IPS-NIHi7 (cell line): ENCODE measurements around the gene STPG4.

Experiments
- DNase-seq: peaks from one replicate; pipeline ENCODE4 v3.0.0; 2012; ENCODE audit warnings: mixed read lengths; ENCODE audit errors: extremely low spot score

Gene STPG4

DNA sequence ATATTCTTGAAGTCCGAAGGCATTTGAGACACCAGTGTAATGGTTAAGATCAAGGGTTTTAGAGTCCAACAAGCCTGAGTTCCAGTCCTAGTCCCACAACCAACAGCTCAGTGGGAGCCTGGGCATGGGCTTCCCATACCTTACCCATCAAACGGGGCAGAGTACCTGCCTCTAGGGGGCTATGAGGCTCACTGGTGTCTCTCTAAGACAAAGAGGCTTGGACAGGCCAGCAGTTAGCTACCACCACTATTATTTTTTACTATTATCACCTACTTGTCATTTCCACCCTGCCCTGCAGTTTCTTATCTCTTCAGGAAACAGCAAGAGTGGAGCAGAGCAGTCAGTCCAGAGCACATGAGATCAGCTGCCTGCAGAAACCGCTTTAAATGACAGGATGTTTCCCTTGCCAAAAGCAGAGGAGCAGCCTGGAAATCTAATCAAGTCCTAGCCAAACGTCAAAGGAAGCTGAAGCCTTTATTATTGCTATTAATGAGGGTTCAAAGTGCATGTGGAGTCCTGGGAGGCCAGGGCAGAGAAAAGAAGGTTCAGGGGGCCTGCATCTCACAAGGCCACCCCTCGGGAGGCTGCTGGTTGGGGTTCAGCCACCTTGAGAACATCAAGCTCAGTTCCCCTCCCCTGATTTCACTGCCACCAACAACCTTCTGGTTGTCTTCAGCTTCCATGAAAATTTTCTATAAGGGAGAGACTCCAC, 66.6 kb downstream of the STPG4 start:
- peak; percentile 57 for DNase-seq

DNA sequence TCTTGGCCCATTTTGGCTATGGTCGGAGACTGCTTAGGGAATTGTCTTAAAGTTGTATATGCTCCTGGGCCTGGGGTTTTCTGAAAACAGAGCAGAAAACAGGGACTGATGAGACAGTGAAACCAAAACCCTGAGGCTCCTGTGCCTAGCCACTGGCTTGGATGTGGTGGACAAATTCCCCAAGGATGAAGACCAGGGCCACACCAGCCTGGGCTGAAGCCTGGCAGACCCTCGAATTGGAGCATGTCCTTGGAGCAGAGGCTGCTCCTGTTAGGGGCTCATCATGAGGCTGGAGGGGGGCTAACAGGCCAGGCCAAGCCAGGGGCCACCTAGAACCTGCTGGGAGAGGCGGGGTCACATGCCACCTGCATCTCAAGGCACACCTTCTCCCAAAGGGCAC, 68.1 kb downstream of the STPG4 start:
- DNase-seq, result no peak

DNA sequence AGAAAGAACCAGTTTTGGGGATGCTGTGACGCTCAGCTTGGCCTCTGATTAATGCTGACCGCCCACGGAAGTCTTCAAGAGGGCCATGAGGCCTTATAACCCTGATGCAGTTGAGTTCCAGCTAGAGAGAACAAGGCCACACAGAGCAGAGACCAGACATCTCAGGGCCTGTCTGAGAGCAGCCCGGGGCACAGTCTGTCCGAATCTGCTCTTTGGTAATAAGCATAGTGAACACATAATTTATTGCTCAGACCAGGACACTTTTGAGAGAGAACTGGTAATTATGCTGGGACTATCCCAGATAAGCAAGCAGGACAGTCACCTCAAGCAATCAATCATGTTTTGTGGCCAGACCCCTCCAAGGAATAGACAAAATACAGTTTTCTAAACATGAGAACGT, 68.5 kb downstream of the STPG4 start:
- DNase-seq, result no peak

DNA sequence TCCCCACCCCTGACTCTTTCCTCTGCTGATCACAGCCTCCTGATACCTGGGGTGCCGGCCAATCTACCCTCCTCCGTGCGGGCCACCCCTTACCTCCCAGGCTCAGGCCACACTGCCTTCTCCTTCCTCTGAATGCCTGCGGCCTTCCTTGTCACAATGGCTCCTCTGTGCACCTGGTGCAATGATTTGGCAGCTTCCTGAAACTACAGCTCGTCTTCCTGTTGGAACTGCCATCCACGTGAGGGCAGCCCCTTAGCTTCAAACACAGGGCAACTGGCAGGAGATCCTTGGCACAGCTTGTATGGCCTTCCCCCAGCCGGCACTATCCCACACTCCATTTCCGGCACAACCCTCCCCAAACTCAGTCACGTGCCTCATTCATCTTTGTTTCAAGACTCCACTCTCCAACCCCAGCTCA, 69.0 kb downstream of the STPG4 start:
- DNase-seq, result no peak

DNA sequence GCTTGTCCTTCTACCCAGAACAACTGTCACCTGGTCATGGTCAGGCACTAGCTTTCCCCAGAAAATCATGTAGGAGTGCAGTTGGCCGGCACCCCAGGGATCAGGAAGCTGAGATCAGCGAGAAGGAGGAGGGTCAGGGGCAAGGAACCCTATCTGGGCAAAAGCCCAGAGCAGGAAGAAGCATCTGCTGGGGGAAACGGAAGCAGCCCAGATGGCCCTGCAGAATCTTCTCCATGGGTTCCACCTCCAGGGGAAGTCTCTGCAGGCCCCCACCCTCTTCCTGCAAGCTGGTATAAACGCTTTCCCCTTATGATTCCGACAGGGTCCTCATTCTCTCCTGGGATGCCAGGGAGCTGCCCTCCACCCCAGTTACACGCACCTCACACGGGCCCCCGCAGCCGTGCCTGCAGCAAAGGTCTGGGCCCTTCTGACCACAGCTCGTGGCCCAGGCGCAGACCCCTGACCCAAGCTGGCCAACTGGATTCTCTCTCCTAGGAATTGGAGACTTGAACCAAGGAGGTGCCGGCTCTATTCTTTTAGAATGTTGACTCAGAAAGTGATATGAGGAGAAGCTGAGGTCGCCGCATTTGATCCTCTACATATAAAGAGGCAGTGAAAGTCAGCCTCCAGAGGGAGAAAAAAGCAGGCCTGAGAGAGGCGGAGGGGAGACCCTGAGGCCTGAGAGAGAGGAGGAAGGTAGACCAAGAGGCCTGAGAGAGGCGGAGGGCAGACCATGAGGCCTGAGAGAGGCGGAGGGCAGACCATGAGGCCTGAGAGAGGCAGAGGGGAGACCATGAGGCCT, 71.0 kb downstream of the STPG4 start:
- DNase-seq, result no peak

DNA sequence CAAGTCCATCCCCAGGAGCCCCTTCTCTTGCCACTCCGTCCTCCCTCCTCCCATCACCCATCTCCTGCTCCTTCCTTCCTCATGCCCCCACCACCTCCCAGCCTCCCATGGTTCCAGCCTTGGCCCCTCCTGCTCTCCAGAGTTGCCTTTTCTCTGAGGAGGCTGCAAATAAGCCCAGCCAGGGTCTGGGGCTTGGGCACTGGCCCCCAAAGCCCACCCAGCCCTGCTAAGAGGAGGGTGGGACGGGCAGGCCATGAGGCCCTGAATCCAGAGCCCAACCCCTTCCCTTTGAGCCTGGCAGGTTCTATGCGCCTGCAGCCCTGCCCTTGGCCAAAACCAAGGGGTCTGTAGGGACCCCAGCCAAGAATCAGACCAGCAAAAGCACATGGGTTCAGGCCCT, 71.6 kb downstream of the STPG4 start:
- DNase-seq, result no peak

DNA sequence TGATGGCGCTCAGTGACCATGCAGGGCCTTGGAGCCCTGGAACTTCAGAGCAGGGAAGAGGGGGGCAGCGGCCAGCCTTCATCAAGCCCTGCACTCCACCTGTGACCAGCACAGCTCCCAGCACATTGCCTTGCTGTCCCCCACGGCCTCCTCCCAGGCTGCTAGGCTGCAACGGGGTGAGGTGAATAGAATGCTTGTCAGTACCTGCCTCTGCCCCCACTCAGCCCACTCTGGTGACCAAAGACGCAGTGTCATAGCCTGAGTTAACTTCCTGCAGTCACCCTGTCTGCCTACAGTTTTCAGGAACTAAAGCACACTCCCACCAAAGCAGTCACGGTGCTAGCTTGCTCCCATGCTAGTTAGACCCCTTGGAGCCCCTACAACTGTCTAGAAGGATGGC, 72.1 kb downstream of the STPG4 start:
- DNase-seq, result no peak

DNA sequence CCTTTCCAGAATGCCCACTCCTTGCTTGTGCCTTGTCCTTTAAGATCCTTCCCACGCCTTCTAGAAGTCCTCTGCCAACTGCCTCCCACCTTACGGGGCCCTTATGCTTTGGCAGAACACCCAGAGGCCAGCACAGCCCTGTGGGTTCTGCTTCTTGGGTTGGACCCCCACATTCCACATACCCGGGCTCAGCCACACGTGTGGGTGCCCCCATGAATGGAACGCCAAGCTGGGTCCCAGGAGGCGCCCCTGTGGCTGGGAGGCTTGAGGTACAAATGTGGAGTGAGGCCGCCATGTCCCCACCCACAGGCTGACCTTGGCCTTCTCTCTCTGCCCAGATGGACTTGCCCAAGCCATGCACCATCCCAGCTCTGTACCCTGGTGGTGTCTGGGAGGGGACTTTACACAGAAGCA, 74.2 kb downstream of the STPG4 start:
- DNase-seq, result no peak

DNA sequence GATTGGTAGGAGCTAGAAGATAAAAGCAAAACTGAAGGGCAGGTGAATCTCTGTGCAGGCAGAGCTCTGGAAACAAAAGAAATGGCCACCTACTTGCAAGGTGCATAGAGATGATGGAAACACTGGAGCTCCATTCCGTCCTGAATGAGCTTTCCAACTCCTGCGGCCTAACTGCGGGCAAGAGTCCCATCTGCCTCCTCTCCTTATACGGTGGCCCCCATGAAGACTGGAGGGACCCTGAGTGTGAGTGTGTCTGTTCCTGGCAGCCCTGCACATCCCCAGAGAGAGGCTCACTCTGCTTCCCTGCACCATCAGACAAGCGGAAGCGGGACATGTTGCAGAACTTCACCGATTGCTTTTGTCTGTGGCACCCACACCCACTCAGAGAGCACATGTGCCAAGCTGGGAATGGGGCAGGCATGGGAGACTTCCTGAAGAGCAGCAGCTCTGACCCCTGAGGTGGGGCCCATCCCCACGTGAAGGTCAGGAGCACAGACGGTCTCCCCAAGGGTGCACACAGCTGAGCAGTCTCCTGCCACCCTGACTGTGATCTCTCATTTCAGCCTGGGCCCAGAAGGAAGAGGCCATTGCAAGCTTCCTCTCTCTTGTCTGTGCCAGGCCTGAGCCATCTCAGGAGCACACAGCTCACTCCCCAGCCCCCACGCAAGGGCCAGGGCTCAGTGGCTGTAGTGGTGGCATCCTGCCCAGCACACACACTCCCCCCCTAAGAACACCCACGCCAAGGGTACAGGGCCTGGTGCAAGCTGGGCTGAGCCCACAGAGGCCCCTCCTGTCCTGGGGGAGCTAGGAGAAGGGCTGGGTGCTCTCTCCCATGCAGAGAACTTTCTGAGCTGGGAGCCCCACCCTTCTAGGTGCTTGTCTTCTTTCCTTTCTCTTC, 75.3 kb downstream of the STPG4 start:
- no peak for DNase-seq

DNA sequence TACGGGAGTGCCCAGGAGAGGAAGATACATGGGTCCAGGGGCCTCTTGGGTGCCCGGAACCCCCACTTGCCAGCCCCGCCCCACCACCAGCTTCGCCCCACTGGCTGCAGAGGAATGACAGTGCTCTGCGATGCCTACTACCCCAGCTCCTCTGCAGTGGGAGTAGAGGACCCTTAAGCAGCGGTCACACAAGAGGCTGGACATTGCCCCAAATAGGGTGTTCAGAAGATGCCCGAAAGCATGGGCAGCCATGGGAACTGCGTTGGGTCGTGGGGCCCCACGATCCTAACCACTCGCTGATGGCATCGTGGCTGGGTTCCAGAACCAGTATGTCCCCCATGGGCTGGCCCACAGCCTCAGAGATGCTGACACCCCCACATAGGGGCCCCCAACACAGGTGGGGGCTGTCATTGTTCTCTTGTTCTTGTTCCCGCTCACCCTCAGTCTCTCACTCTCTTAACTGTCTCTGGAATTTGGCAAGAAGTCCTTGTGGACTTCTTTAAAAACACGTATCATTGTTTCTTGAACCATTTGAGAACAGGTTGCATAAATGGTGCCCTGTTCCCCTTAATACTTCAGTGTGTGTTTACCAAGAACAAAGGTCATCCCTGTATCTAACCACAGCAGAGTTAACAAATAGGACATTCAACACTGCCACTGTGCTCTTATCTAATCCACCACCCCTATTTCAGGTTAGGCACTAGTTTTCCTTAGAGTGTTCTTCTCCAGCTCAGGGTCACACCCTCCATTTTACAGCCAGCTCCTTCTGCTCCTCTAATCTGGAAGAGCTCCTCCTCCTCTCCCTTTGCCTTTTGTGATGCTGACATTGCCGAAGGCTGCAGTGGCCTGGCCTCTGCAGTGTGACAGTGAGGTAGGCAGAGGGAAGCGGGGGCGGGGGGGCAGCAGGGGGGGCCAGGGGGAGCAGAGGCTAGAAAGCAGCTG, 76.3 kb downstream of the STPG4 start:
- peak; percentile 73 for DNase-seq

DNA sequence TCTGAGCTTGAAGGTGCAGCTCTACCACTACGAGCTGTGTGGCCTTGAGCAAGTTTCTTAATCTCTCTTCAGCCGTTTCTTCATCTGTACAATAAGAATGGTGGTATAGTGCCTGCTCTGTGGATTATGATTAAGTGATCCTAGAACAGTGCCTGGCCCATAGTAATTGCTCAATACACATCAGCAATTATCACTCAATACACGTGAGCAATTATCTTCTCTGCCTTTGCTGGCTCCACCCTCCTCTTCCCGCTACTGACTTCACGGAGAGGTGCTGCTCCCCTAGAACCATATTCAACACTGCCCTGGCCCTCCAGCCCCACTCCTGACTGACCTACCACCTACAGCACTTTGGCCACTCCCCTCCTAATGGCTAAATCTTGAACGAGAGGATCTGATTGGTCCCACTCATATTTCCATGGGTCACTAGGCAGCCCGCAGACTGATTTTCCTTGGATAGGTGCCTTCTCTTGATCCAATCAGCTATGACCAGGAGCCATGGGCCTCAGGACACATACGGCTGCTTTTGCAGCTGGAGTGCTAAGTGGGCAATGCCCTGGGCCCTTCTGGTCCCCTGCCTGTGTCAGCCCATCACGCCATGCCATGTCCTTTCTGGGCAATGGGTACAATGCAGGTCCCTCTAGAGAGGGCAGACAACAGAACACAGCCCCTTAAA, 77.5 kb downstream of the STPG4 start:
- no peak for DNase-seq

DNA sequence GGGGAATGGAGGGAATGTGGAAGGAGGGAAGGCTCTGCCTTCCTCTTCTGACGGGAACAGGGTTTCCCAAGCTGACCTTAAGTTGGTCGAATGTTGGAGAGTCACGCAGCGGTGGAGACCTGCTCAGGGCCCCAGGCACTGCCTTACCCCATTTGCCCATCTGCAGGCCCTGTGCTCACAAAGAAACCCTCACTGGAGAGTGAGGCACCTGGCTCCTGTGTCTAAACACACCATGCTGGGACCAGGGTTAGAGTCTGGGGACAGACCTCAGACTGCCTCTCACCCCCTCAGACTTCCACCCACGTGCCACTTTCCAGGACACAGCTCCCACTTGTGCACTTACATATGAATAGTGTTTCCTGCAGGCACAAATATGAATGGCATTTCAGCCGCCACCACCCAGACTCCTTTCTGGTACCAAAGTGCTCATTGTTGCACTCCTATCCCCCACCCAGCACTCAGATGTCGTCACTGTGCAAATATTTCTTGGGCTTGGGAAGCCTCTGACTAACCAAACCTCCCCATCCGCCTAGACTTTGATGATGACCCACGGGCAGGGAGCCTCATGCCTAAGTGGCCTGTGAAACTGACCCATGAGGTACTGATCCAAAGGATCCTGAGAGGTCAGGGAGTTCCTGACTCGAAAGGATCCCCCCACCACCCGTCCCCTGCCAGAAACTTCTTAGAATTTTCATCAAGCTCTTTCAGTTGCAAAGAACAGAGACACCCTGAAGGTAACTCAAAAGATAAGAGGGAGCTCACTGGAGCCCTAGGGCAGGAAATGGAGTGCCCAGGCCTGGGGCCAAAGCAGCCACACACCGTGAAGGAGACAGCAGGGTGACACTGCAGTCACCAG, 78.3 kb downstream of the STPG4 start:
- peak; percentile 66 for DNase-seq

DNA sequence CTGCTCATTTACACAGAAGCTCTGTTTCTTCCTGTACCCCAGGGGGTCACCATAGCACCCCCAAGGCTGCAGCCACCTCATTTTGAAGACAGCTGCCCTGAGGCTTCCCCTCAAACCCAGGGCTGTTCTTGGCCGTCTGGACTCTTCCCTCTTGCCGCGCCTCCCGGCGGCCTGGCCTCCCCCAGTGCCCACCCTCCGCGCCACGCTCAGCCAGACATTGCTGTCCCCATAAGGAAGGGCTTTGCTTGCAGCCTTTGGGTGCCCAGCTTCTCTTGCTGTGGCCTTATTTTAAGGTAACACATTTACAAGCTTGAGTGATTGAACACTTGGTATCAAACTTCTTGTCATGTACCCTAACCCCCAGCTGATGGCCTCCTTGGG, 79.0 kb downstream of the STPG4 start:
- no peak for DNase-seq

DNA sequence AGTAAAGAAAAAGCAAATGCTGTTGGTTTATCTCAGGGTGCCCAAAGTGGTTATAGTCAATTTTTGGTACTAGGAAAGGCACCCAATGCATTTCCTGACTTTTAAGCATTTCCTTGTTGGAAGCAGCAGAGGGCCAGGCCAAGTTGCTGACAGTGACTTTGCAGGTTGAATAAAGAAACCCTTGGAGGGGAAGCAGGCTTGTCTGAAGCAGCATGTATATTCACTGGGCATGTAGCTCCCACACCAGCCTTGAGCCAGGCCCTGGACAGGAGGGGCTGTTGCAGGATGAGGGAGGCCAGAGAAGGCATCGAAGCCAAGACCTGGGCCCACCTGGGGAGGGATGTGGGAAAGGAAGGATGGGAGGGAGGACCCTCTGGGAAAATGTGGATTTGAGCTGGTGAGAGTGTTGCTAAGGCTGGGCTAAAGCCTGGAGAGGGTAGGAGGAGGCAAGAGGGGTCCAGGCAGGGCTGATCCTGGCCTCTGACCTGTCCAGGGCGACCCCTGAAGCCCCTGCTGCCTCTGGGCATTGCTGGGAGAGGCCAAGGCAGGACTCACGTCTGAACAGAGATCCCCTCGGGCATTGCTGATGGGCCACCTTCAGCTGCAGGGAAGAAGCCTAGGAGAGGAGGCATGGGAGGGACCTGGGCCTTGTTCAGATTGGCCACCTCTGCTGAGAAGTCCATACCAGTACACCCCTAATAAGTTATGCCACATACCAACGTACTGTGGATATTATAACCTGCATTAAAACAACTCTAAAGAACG, 79.6 kb downstream of the STPG4 start:
- DNase-seq, result no peak

DNA sequence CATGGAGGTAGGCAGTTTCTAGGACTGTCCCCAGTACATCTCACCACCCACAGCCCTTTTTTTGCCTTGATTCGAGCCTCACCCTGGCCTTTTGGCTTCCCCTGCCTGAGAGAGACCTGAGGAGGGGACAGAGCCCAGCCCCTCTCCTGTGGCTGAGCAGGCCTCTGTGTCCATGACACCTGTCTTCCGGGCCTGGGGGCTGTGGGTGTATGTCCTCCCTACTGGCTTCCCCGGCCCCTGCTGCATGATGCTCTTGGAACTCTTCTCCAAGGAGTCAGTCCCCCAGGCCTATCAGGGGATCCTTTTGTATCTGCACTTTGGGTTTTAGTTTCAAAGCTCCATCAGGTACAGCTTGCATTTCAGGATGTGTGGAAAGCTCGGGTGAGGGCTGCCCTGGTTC, 80.4 kb downstream of the STPG4 start:
- DNase-seq, result no peak

DNA sequence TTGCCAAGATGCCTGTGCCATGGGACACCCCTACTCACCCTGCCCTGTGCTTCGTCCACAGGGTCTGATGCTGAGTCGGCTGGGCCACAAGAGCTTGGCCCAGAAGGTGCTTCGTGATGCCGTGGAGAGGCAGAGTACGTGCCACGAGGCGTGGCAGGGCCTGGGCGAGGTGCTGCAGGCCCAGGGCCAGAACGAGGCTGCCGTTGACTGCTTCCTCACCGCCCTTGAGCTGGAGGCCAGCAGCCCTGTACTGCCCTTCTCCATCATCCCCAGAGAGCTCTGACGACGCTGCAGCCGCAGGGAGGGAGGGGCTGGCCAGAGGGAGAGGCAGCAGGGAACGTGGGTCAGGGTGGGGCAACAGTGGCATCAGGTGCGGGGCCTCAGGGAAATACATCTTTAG, 81.5 kb downstream of the STPG4 start:
- no peak for DNase-seq

DNA sequence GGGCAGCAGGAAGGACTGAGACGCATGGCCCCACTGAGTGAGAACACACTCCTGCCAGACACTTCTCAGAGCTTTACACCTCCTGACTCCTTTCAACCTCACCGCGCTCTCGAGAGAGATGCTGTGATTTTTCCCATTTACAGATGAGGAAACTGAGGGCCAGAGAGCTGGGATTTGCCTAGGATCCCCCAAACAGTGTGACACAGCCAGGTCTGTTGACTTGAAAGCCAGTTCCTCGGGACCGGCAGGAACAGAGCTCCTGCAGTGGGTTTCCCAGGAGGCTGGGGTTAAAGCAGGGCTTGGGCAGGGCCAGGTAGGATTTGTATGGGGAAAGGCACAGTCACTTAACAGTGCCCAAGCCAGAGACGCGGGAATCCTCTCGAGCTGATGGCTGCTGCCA, 81.9 kb downstream of the STPG4 start:
- DNase-seq, result no peak

DNA sequence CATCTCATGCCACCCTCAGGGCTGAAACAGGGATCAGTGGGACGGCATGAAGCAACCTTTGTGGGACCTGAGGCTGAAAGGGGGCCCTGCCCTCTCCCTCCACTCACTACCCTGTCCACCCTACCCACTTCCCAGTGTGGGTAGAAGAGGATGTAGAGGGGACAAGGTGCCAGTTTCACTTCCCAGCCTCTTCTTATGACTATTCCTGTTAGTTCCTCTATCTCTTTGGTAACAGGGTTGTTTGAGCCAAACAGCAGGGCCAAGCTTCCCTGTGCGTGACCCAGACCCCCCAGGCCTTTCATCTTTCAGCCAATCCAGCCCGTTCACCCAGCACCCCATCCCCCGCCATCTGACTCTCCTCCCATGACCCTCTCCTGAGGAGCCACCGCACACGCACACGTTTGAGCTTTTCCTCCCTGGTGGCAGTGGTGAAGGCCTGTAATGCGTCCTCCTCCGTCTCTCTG, 82.3 kb downstream of the STPG4 start:
- no peak for DNase-seq
